Stimulated activated naive CD4-positive, alpha-beta T cell treated with Interleukin-2 at 50 U/mL for 16 hours (primary cell): ENCODE measurements around the gene WDR12.
"Not testable (repeated sequence)": the region's sequence is repeated elsewhere in the genome, so short reads cannot be mapped to it uniquely, and the experiment has no call there.

Experiments
- DNase-seq: peaks from one replicate; lab custom pipeline; 2025; lab: John Stamatoyannopoulos, UW

WDR12 gene

DNA sequence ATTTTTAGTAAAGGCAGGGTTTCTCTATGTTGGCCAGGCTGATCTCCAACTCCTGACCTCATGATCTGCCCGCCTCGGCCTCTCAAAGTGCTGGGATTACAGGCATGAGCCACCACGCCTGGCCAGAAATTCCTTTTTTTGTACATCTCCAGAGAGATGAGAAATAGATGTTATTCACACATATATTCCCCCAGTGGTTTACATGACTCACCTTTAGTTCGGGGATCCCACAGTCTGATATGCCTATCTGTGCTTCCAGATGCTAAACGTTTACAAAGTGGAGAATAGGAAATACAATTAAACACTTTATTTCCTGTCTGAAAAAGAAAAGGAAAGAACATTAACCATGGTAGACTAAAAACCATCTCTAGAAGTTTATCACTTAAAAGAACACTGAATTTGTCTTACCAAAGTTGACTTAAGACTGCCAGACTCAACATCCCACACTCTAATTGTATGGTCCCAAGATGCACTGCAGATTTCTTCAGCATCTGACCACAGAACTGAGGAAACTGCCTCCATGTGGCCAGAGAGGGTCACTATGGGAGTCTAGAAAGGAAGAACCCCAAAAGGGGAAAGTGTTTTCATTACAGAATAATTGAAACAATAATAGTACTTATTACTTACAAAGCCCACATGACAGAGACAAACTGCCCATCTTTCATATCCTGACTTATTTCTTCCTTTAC is 27.3 kb downstream of the WDR12 start:
- DNase-seq: no peak

DNA sequence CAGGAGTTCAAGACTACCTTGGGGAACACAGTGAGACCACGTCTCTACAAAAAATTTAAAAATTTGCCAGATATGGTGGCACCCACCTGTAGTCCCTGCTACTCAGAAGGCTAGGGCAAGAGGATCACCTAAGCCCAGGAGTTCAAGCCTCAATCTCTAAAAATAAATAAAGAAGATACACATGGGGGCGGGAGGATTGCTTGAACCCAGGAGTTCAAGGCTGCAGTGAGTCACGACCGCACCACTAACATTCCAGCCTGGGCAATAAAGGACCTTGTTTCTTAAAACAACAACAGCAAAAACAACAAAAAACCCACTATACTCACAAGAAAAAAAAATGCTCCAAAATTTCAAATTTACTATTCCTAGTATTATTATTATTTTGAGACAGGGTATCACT is 29.9 kb downstream of the WDR12 start:
- no peak for DNase-seq

DNA sequence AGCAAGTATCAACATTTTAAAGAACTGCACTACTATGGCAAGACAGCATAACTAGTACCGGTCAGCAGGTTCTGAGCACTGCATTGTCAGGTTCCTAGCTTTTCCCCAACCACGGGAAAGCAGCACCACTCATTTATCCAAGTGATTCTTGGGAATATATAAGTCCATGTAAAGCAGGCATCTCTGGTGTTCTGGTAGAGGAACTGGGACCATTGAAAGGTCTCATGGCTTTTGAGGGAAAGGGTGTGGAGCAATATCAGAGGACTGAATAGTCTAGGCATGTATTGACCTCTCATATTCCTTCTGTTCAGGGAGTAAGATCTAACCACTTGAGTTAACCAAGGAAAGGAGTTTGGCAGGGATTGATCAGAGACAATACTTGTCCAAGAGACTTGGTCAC is 33.8 kb downstream of the WDR12 start:
- no peak for DNase-seq

DNA sequence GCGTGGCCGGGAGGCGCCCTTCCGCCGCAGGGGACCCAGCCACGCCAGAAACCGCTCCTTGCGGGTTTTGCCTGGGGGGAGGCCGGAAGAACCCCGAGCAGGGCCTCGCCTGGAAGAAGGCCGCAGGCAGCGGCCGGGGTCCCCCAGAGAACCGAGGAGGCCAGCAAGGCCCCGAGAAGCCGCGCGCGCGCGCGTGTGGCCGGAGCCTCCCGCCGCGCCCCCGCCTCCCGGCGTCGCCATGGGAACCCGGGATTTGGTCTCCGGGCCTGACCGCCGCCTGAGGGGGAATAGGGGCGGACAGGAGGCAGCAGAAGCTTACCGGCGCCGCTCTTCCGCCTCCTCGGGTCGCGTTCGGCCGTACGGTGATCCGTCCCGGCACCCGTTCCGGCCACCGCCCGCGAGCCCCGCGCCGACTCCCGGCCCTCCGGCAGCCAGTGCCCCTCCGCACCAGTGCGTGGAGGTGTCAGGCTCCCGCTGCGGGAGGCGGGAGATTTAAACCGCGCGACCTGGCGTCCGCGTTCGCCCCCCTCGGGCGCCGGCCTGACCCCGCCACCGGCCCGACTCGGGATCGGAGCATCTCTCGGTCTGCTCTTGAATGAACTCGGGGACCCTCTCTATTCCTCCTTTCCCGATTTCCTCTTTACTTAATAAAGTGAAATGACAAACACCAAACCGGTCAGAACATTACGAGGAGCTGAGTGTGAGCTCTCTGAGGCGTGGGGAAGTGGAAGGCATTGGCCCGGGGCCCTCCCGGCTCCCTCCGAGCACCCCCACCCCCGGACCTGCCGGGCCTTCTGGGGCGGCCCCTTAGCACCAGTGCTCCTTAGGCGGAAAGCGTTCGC is 40.0 kb downstream of the WDR12 start, which contains the start of gene ICA1L:
Gene ICA1L (minus strand): TSS at position 467 of the 842 bp plus-strand sequence. CDS start 42,757 bp downstream, outside the sequence.
- DNase-seq: peak; percentile 47

DNA sequence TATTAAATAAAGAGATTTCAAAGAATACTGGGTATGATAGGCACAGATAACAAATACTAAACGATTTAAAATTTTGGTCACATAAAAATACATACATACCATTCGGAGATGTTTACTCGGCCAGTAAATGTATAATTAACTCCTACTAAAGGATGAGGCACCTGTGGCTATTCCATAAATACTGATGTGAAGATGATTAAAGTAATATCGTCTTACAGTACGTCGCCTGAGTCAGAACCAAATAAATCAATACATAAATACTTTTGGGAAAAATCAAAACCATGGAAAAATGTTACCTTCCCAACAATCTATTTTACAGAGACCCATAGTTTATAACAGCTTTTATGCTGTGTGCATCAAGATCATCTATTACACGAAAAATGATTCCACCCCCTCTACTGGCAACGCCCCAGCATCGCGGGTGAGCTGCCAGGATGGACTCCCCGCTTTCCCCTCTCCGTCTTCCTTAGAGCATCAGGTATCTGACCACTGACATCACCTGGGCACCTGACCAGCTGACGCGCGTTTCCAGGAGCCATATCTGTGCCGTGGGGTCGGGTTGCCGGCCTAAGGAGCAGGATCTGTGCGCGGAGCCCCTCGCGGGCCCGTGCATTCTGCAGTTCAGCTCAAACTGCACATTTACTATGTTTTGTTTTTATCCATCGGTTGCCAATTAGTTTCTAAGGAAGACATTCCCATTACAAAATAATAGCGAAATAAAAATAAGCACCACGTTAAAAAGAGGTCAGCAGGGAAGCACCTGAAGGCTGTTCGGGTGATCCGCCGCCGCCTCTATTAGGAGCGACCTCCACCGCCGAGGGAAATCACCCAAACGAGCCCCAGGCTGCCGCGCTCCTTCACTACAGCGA is 40.8 kb downstream of the WDR12 start:
- peak; percentile 65 for DNase-seq

DNA sequence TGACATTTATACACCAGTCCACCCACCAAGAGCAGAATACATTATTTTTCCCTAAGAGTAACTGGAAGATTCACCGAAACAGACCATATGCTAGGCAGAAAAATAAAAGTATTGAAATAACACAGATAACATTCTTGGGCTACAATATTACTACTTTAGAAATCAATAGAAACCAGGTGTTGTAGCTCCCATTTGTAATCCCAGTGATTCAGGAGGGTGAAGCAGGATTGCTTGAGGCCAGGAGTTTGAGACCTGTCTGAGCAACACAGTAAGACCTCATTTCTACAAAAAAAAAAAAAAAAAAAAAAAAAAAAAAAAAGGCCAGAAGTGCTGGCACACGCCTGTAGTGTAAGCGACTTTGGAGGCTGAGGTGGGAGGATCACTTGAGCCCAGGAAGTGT is 49.5 kb downstream of the WDR12 start:
- no peak for DNase-seq

DNA sequence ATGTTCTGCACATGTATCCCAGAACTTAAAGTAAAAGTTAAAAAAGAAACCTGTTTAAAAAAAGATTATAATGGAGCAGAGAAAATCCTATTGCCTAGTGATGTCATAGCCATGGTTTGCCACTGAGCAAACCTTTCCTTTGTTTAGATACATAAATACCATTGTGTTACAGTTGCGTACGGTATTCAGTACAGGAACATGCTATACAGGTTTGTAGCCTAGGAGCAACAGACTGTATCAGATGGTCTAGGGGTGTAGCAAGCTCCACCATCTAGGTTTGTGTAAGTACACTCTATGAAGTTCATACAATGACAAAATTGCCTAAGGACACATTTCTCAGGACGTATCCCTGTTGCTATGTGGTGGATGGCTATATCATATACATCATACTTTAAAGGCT is 52.9 kb downstream of the WDR12 start:
- no peak for DNase-seq

DNA sequence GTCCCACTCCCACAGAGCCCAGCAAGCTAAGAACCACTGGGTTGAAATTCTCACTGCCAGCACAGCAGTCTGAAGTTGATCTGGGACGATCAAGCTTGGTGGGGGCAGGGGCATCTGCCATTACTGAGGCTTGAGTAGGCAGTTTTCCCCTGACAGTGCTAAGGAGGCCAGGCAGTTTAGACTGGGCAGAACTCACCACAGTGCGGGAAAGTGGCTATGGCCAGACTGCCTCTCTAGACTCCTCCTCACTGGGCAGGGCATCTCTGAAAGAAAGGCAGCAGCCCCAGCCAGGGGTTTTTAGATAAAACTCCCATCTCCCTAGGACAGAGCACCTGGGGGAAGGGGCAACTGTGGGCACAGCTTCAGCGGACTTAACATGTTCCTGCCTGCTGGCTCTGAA is 62.1 kb downstream of the WDR12 start:
- DNase-seq: not testable (repeated sequence)

DNA sequence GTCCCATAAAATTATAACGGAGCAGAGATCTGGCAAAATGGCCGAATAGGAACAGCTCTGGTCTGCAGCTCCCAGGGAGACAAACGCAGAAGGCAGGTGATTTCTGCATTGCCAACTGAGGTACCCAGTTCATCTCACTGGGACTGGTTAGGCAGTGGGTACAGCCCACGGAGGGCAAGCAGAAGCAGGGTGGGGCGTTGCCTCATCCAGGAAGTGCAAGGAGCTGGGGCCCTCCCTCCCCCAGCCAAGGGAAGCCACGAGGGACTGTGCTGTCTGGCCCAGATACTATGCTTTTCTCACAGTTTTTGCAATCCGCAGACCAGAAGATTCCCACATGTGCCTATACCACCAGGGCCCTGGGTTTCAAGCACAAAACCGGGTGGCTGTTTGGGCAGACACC is 62.7 kb downstream of the WDR12 start:
- no peak for DNase-seq

DNA sequence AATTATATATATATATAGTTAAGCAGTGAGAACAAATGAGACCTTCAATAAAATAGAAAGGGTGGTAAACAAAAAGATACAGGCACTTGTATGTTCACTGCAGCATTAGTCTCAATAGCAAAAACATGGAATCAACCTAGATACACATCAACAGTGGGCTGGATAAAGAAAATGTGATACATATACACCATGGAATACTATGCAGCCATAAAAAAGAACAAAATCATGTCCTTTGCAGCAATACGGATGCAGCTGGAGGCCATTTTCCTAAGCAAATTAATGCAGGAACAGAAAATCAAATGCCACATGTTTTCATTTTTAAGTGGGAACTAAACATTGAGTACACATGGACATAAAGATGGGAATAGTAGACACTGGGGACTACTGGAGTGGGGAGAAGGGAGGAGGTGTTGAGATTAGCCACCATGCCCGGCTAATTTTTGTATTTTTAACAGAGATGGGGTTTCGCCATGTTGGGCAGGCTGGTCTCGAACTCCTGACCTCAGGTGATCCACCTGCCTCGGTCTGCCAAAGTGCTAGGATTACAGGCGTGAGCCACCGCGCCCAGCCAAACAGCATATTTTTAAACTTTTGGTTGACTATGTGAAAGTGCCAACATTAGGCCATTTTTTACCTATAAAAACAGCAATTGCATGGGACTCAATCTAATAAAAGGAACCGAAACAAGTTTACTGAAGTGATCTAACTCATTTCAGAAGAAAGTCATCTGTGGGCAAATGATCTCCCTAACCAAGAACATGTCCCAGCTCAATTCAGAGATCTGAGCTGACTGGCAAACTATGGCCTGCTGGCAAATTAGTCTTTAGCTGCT is 63.6 kb downstream of the WDR12 start:
- no peak for DNase-seq

DNA sequence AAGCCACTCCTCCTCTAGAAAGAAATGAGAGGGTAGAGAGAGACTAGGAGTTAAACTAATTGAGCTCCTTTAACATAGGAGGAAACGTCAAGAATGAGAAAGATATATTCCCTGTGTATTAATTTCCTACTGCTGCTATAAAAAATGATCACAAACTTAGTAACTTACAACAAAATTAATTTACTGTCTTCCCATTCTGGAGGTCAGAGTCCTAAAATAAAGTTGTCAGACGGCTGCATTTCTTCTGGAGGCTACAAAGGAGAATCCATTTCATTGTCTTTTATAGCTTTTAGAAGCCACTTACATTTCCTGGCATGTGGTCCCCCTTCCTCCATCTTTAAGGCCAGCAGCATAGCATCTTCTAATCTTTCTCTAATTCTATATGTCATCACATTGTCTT is 66.8 kb downstream of the WDR12 start:
- DNase-seq: no peak

DNA sequence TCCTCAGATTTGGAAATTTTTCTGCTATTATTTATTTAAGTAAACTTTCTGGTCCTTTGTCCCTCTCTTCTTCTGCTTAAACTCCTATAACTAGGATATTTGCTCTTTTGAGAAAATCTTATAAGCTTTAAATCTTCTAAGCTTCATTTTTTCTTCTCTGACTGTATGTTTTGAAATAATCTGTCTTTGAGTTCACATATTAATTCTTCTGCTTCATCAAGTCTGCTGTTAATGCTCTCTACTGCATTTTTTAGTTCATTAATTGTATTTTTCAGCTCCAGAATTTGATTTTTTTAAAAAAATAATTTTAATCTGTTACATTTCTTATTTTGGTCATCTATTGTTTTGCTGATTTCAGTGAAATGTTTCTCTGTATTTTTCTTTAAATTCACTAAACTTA is 68.8 kb downstream of the WDR12 start:
- no peak for DNase-seq

DNA sequence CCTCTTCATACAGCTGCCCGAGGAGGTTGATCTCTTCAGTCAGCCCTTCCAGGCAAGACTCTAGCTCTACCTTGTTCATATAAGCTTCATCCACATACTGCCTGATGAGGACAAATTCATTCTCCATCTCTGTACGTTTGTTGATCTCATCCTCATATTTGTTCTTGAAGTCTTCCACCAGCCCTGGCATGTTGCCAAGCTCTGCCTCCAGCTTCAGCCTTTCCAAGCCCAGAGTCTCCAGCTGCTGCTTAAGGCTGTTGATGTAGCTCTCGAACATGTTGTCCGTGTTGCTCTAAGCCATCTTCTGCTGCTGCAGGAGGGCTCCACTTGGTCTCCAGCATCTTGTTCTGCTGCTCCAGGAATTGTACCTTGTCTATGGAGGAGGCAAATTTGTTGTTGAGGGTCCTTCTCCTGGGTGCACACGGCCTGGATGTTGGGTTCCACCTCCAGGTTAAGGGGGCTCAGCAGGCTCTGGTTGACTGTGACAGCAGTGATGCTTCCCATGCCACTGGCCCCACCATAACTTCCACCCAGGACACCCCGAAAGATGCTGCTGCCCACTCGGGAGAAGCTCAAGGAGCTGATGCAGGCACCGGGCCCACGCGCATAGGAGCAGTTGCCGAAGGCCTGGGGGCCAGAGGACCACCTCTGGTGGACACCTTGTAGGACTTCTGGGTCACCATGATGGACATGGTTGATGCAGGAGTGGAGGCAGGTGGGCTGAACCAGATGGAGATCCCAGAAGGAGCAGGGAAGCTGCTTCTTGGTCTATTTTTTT is 70.2 kb downstream of the WDR12 start:
- DNase-seq: no peak

DNA sequence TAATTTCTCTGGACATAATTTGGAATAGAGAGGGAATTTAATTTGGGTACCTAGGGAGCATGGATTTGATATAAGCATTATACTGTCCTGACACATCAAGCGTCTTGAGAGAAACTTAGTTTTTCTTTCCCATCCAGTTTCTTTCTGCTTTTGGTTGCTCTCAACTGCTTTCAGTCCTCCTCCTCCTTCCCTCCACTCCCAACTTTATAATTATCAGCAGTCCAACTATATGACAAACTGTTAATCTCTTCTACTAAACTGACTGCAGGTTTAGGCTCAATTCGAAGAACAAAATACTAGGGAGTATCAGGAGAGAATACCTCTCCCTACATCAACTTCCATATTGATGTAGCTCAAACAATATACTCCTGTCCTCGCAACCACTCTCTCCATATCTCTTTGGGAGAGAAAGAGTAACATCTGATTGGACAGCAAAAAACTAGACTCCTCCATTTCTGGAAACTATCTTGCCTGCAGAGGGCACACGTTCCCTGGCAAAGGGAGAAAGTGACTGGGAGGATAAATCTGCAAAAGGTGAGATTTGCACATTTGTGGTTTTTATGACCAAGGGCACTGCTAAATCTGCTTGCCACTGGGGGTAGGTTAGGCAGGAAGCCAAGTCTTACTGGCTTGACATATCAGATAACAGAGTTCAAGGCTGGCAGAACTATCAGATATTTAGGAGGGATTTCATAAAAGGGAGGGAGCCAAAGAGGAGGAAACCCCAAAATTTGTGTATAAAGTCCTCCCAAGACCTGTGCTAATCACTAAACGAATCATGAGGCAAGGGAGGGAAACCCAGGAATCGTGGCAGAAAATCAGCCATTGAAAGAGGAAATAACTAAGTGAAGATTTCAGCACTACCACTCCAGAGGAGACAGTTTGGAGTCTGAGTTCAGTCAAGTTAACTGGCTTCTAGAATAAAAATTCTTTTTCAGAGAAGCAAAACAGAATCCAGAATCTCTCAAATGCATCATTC is 79.9 kb downstream of the WDR12 start:
- no peak for DNase-seq

DNA sequence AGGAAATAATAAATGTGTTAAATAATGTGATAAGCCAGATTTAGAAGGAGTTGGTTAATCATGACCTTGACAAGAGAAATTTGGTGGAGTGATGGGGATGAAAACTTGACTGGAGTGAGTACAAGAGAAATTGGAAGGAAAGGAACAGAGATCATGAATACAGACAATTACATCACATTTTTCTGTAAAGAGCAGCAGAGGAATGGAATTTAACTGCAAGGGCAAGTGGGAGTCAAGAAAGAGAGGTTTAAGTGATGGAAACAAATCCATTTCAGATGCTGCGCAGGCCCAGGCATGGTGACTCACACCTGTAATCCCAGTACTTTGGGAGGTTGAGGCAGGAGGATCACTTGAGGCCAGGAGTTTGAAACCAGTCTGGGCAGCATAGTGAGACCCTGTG is 86.6 kb downstream of the WDR12 start:
- no peak for DNase-seq
